Measurements from ENCODE around the gene LATS2.

LATS2 gene

DNA sequence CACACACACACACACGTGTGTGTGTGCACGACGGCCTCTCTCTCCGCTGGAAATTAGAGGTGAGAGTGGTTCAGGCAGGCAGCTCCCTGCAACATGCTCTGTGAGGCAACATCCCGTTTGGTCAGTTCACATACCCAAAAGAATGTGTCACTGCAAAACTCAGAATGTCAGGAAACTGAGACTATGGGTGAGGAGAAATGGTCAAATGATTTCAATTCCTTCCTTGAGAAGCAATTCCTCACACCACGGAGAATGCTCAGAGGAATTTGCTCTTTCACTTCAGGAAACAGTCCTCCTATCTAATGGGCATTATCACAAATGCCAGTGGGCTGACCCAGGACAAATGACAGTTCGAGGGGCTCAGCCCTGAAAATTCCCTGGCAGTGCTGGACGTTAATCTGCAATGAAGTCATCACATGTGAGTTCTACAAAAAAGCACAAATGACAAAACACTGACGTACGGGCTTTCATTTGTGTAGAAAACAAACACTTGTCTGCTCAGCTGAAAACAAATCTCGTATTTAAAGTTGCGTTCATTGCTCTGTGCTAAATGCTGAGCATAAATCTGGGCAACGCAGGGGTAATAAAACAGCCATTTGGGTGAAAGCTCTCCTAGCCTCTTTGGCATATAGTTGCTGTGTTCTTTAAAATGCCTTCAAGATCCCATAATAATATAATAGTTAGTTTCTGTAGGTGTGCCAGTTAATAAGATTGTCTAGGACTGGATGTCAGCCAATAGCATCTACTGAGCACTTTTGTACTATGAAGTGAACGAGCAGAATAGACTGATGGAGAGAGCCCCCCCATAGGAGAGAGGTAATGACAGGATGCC, 18.6 kb upstream of the LATS2 start:
- Histone ChIP-seq H3K27ac (no peak overlapping the region), H2AFZ (ENCODE audit: low read depth) (no peak overlapping the region), H3K27me3 (ENCODE audit: insufficient read depth, low read depth) (no peaks in the 10 kb centered on the region), H4K20me1 (ENCODE audit: insufficient read depth) (no peaks in the 10 kb centered on the region), H3K36me3 (ENCODE audit: insufficient read depth) (no peaks in the 10 kb centered on the region), H3K9ac (no peak overlapping the region), H3K4me3 (IDR thresholded peaks at IDR 0.05; ENCODE audit: insufficient read depth, low read depth, low read length) (no peak overlapping the region), H3K4me1 (ENCODE audit: low read depth, poor library complexity, severe bottlenecking) (no peaks in the 10 kb centered on the region), H3K79me2 (ENCODE audit: insufficient read depth, low read depth) (no peaks in the 10 kb centered on the region), H3K4me2 (no peak overlapping the region)
- TF ChIP-seq, protein P1, sequence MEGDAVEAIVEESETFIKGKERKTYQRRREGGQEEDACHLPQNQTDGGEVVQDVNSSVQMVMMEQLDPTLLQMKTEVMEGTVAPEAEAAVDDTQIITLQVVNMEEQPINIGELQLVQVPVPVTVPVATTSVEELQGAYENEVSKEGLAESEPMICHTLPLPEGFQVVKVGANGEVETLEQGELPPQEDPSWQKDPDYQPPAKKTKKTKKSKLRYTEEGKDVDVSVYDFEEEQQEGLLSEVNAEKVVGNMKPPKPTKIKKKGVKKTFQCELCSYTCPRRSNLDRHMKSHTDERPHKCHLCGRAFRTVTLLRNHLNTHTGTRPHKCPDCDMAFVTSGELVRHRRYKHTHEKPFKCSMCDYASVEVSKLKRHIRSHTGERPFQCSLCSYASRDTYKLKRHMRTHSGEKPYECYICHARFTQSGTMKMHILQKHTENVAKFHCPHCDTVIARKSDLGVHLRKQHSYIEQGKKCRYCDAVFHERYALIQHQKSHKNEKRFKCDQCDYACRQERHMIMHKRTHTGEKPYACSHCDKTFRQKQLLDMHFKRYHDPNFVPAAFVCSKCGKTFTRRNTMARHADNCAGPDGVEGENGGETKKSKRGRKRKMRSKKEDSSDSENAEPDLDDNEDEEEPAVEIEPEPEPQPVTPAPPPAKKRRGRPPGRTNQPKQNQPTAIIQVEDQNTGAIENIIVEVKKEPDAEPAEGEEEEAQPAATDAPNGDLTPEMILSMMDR (conservative IDR thresholded peaks at IDR 0.05; ENCODE audit: low read depth, low read length) = no peak

DNA sequence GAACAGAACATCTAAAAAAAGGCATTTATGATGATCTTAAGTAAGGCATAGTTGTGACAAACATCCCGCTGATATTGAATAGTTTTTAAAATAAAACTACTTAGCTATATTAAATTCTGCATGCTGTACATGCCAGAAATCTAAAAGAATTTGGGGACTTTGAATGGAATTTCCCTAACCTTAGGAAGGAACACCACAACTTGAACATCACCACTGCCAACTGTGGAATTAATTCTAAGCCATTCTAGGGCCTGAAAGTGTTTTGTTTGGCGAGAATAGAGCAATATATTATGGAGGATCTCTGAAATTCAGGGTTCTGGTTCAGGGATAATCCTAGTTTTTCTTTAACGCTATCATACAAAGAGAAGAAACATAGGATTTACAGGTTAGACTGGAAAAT, 17.8 kb upstream of the LATS2 start:
- no peak overlapping the region for H2AFZ ChIP-seq (ENCODE audit: low read depth)
- no peaks in the 10 kb centered on the region for H3K27me3 ChIP-seq (ENCODE audit: insufficient read depth, low read depth)
- H3K4me1 ChIP-seq (ENCODE audit: low read depth, poor library complexity, severe bottlenecking) = no peaks in the 10 kb centered on the region
- H4K20me1 ChIP-seq (ENCODE audit: insufficient read depth) = no peaks in the 10 kb centered on the region
- no peak overlapping the region for H3K4me3 ChIP-seq (IDR thresholded peaks at IDR 0.05; ENCODE audit: insufficient read depth, low read depth, low read length)
- H3K79me2 ChIP-seq (ENCODE audit: insufficient read depth, low read depth) = no peaks in the 10 kb centered on the region
- TF ChIP-seq, protein P1 (conservative IDR thresholded peaks at IDR 0.05; ENCODE audit: low read depth, low read length) = no peak
- H3K4me2 ChIP-seq = no peak overlapping the region
- no peak overlapping the region for H3K27ac ChIP-seq
- H3K9ac ChIP-seq = no peak overlapping the region
- no peaks in the 10 kb centered on the region for H3K36me3 ChIP-seq (ENCODE audit: insufficient read depth)

DNA sequence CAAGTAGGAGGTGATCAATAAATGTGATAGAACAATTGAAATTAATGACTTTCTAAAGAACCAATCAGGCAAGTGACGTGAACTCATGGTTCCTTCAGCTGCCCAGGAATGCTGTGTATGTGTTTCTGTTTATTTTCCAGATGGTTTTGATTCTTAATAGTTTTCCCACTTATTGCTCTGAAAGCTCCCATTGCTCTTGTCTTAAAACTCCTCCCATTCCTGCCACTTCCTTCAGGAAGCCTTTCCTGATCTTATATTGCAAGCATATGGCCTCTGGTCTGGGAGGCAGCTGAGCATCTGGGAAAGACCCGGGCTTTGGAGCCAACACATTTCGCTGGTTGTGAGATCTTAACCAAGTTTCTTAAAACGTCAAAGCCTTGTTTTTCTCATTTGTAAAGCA, 17.1 kb upstream of the LATS2 start:
- Histone ChIP-seq H2AFZ (ENCODE audit: low read depth) (no peak overlapping the region), H3K79me2 (ENCODE audit: insufficient read depth, low read depth) (no peaks in the 10 kb centered on the region), H3K36me3 (ENCODE audit: insufficient read depth) (no peaks in the 10 kb centered on the region), H3K9ac (no peak overlapping the region), H4K20me1 (ENCODE audit: insufficient read depth) (no peaks in the 10 kb centered on the region), H3K27ac (no peak overlapping the region), H3K27me3 (ENCODE audit: insufficient read depth, low read depth) (no peaks in the 10 kb centered on the region), H3K4me1 (ENCODE audit: low read depth, poor library complexity, severe bottlenecking) (no peaks in the 10 kb centered on the region), H3K4me2 (no peak overlapping the region), H3K4me3 (IDR thresholded peaks at IDR 0.05; ENCODE audit: insufficient read depth, low read depth, low read length) (no peak overlapping the region)
- TF ChIP-seq, protein P1 (conservative IDR thresholded peaks at IDR 0.05; ENCODE audit: low read depth, low read length) = no peak

DNA sequence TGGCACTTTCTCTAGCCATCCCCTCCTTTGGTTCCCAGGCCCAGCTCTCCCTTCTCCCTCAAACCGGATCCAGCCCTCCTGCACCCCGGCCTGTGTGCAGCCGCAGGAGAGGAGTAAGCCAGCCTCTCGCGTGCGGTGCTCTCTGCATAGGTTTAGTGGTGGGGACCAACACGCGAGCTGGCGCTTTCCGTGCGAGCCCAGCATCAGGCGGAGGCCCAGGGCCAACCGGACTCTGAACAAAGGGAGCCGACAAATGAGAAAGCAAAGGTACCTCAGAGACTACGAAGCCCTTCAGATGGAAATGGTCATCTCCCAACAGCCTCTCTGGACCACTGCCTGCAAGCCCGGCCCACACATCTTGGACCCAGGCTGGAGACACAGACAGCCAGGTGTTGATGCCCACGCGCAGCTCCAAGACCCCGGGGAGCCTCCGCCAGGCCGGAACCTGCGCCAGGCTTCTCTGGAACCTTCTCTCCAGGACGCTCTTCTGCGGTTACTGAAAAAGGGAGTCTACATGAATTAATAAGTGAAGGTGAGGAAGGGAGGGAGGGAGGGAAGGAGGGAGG, 16.5 kb upstream of the LATS2 start:
- TF ChIP-seq, protein P1 (conservative IDR thresholded peaks at IDR 0.05; ENCODE audit: low read depth, low read length) = no peak
- Histone ChIP-seq H3K79me2 (ENCODE audit: insufficient read depth, low read depth) (no peaks in the 10 kb centered on the region), H3K4me1 (ENCODE audit: low read depth, poor library complexity, severe bottlenecking) (no peaks in the 10 kb centered on the region), H3K27ac (no peak overlapping the region), H4K20me1 (ENCODE audit: insufficient read depth) (no peaks in the 10 kb centered on the region), H3K36me3 (ENCODE audit: insufficient read depth) (no peaks in the 10 kb centered on the region), H3K4me3 (IDR thresholded peaks at IDR 0.05; ENCODE audit: insufficient read depth, low read depth, low read length) (no peak overlapping the region), H3K4me2 (no peak overlapping the region), H3K27me3 (ENCODE audit: insufficient read depth, low read depth) (no peaks in the 10 kb centered on the region), H2AFZ (ENCODE audit: low read depth) (no peak overlapping the region), H3K9ac (no peak overlapping the region)

Measured in KMS-11 (cell line).